ENCODE results near the gene SNRPN.
"Not testable (repeated sequence)": the region's sequence is repeated elsewhere in the genome, so short reads cannot be mapped to it uniquely, and the experiment has no call there.

SNRPN gene

GRCh38 chr15:24954783-24955530, at the start of gene SNRPN, which contains the start of gene SNURF:
Gene SNRPN (plus strand): TSS chr15:24954987. CDS start chr15:24974454, 19,467 bp downstream.
Gene SNURF (plus strand): TSS chr15:24954987. CDS start chr15:24955049, 62 bp downstream.
- DNase-seq = peak; percentile 41

- DNase-seq = no peak
These were observed 38.3 kb upstream of the SNRPN start for GRCh38 chr15:24916305-24917009.

GRCh38 chr15:24917431-24917830, 37.4 kb upstream of the SNRPN start:
- no peak for DNase-seq

GRCh38 chr15:24919446-24919845, 35.3 kb upstream of the SNRPN start:
- no peak for DNase-seq

GRCh38 chr15:24922781-24923180, 32.0 kb upstream of the SNRPN start:
- not testable (repeated sequence) for DNase-seq

GRCh38 chr15:24924153-24924552, 30.6 kb upstream of the SNRPN start:
- no peak for DNase-seq

- DNase-seq = no peak
These were observed 30.2 kb upstream of the SNRPN start for GRCh38 chr15:24924621-24925020.

GRCh38 chr15:24931874-24932732, 22.7 kb upstream of the SNRPN start:
- not testable (repeated sequence) for DNase-seq

GRCh38 chr15:24933716-24934115, 21.1 kb upstream of the SNRPN start:
- no peak for DNase-seq

GRCh38 chr15:24938224-24938623, 16.6 kb upstream of the SNRPN start:
- DNase-seq = not testable (repeated sequence)

- DNase-seq = no peak
These were observed 14.6 kb upstream of the SNRPN start for GRCh38 chr15:24940236-24940635.

- DNase-seq = no peak
These were observed 11.4 kb upstream of the SNRPN start for GRCh38 chr15:24943361-24943760.

- no peak for DNase-seq
These were observed 9.8 kb upstream of the SNRPN start for GRCh38 chr15:24944954-24945353.

- DNase-seq = no peak
These were observed 9.1 kb upstream of the SNRPN start for GRCh38 chr15:24945711-24946110.

GRCh38 chr15:24948495-24948894, 6.3 kb upstream of the SNRPN start:
- DNase-seq = no peak

- peak; percentile 8 for DNase-seq
These were observed 739 bp downstream of the SNRPN start for GRCh38 chr15:24955531-24955921.

- peak; percentile 64 for DNase-seq
These were observed 1.5 kb downstream of the SNRPN start for GRCh38 chr15:24956111-24956838.

GRCh38 chr15:24957691-24958090, 2.9 kb downstream of the SNRPN start:
- no peak for DNase-seq

GRCh38 chr15:24961967-24962366, 7.2 kb downstream of the SNRPN start:
- no peak for DNase-seq

GRCh38 chr15:24962880-24963279, 8.1 kb downstream of the SNRPN start:
- DNase-seq = no peak

GRCh38 chr15:24966364-24967103, 11.7 kb downstream of the SNRPN start:
- DNase-seq = no peak

GRCh38 chr15:24971052-24971451, 16.3 kb downstream of the SNRPN start:
- no peak for DNase-seq
